HG02571 (cell line): ENCODE results near the gene RETN.

ENCODE experiments used
- ATAC-seq: cut with Tn5 transposase; IDR thresholded peaks from one replicate; pipeline ENCODE4 v1.9.1; 2021; ENCODE audit warnings: mild to moderate bottlenecking, moderate library complexity; ENCODE audit not compliant: unreplicated experiment

The RETN gene

DNA sequence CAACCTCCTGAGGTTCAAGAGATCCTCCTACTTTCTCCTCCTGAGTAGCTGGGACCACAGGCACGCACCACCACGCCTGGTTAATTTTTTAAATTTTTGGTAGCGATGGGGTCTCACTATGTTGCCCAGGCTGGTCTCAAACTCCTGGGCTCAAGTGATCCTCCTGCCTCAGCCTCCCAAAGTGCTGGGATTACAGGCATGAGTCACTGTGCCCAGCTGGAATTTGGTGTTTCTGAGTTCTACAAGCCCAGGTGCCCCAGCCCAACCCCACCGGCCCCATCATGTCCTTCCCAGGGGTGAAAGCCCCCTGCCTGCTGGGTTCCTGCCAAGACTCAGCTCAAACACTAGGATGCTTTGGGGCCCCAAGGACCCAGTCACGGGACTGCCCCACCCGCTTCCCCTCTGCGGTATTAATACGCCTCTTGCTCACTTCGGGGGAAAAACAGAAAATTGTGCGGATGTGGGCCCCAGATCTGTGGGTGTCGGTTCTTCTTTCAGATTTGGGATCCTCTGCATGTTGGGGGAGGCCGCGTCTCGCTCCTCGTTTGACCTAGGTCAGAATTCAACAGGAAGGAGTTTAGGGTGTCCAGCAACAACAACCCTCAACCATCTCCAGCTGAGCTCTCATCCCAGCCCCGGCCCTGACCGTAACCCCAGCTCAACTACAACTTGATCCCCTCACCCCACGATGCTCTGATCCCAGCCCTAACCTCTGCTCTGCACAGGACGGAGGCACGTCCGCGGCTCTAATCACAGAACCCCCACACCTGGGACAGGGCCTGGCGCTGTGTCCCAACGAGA, 36.7 kb downstream of the RETN start:
- no peak for ATAC-seq

DNA sequence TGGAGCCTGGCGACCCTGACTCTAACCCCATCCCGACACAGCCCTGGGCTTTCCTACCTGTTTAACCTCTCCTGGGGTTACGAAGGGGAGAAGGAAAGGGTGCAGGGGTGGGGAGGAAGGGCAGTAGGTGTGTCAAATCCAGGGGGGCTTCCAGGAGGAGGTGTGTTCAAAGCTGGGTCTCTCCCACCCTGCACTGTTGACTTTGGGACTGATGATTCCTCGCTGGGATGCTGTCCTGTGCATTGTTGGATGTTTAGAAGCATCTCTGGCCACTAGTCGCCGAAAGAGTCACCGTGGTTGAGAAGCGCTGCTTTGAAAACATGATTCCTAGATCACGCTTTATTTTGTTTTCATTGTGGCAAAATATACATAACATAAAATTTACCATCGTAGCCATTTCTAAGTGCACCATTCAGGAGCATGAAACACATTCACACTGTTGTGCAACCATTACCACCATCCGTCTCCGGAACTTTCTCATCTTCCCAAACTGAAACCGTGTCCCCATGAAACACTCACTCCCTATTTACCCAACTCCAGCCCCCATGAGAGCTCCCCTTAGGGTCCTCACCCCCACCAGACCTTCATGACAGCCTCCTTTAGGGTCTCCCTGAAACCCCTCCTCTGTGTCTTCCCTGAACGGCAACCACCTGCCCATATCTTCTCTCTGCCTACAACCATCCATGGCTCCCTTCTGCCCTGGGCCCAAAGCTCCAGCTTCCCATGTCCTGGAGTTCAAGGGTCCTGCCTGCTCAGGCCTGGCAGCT, 37.5 kb downstream of the RETN start:
- ATAC-seq = no peak

- no peak for ATAC-seq
These were observed 38.2 kb downstream of the RETN start for GRCh38 chr19:7706955-7707456.

- ATAC-seq = no peak
These were observed 41.1 kb downstream of the RETN start for GRCh38 chr19:7709932-7710460.

GRCh38 chr19:7710616-7711015, 41.8 kb downstream of the RETN start:
- no peak for ATAC-seq

- no peak for ATAC-seq
These were observed 46.8 kb downstream of the RETN start for GRCh38 chr19:7715671-7716070.

DNA sequence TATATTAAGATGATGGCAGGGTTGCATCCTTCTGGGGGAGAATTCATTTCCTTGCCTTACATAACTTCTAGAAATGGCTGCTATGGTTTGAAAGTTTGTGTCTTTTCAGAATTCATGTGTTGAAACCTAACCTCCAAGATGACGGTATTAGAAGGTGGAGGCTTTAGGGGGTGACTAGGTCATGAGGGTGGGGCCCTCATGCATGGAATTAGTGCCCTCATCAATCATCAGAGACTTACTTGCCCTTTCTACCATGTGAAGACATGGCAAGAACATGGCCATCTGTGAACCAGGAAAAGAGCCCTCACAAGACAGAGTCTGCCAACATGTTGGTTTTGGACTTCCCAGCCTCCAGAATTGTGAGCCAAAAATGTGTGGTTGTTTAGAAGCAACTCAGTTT, 47.9 kb downstream of the RETN start:
- ATAC-seq = no peak

- no peak for ATAC-seq
These were observed 49.8 kb downstream of the RETN start for GRCh38 chr19:7718668-7719067.
